Keratinocyte (primary cell): ENCODE data around the gene YTHDF1. TPM values are rescaled to one million over a fixed set of nuclear protein-coding genes. Genes with fewer than 3 reads are reported as not detected.

ENCODE experiments used
- DNase-seq: peaks from one replicate; pipeline ENCODE4 v3.0.0-alpha.2; 2011; ENCODE audit warnings: low read depth, missing footprints, low spot score
- FAIRE-seq: peaks from 2 replicates; lab custom pipeline; 2011; peaks lifted over from hg19 to GRCh38; lab: Jason Lieb, UNC
- H2AFZ ChIP-seq: 2 replicates; pipeline ENCODE4 v1.6.0; 2012; ENCODE audit warnings: low read length, control low read depth, inconsistent platforms; ENCODE audit not compliant: control insufficient read depth
- H3K27ac ChIP-seq: 2 replicates; pipeline ENCODE4 v1.5.1; 2011; ENCODE audit warnings: low read length; ENCODE audit not compliant: control insufficient read depth, insufficient read depth
- H3K27me3 ChIP-seq: 3 replicates; pipeline ENCODE4 v1.6.0; 2011; ENCODE audit warnings: low read length; ENCODE audit not compliant: control insufficient read depth, insufficient read depth; ENCODE audit errors: extremely low read depth
- H3K36me3 ChIP-seq, 2 experiments: 2 replicates in 1 of 2; 3 replicates in 1 of 2; pipeline ENCODE4 v1.5.1; 2011; ENCODE audit warnings: low read length in 2 of 2, mild to moderate bottlenecking in 1 of 2; ENCODE audit not compliant: control insufficient read depth in 2 of 2, insufficient read depth in 2 of 2; ENCODE audit errors: extremely low read depth in 1 of 2
- H3K4me1 ChIP-seq: 3 replicates; pipeline ENCODE4 v1.5.1; 2011; ENCODE audit warnings: low read length; ENCODE audit not compliant: control insufficient read depth, insufficient read depth; ENCODE audit errors: extremely low read depth
- H3K4me2 ChIP-seq: 3 replicates; pipeline ENCODE4 v1.6.0; 2011; ENCODE audit warnings: low read depth, low read length; ENCODE audit not compliant: control insufficient read depth, insufficient read depth; ENCODE audit errors: extremely low read depth
- H3K4me3 ChIP-seq, 3 experiments: fragments of 200-600 bp in 1 of 3; sonication (generic) in 1 of 3; 2 replicates in 2 of 3; 3 replicates in 1 of 3; pipeline ENCODE4 v1.5.1; 2011 to 2016; ENCODE audit warnings: low read length in 3 of 3, mild to moderate bottlenecking in 3 of 3, control low read depth in 2 of 3, inconsistent platforms in 1 of 3, low read depth in 1 of 3, mixed read lengths in 1 of 3, mixed run types in 1 of 3, moderate library complexity in 1 of 3; ENCODE audit not compliant: control insufficient read depth in 2 of 3, insufficient read depth in 2 of 3; ENCODE audit errors: extremely low read depth in 1 of 3
- H3K79me2 ChIP-seq: 2 replicates; pipeline ENCODE4 v1.6.0; 2012; ENCODE audit warnings: low read length; ENCODE audit not compliant: control insufficient read depth, insufficient read depth
- H3K9ac ChIP-seq: 3 replicates; pipeline ENCODE4 v1.6.0; 2011; ENCODE audit warnings: low read length; ENCODE audit not compliant: control insufficient read depth, insufficient read depth; ENCODE audit errors: extremely low read depth
- H3K9me1 ChIP-seq: 3 replicates; pipeline ENCODE4 v1.6.0; 2011; ENCODE audit warnings: low read length; ENCODE audit not compliant: control insufficient read depth, insufficient read depth; ENCODE audit errors: extremely low read depth
- H3K9me3 ChIP-seq: 2 replicates; pipeline ENCODE4 v1.5.1; 2012; ENCODE audit warnings: low read depth, low read length; ENCODE audit not compliant: control insufficient read depth
- H4K20me1 ChIP-seq: 3 replicates; pipeline ENCODE4 v1.6.0; 2011; ENCODE audit warnings: low read length; ENCODE audit not compliant: control insufficient read depth, insufficient read depth; ENCODE audit errors: extremely low read depth
- EZH2 ChIP-seq: IDR thresholded peaks from one replicate; pipeline ENCODE4 v1.6.1; 2012; ENCODE audit warnings: inconsistent platforms, mild to moderate bottlenecking, low read length, moderate library complexity
- dilution Hi-C: fragments of 300-500 bp; cut with MboI; formaldehyde crosslinking; loops from one replicate; pipeline ENCODE4 v1.7.0; 2020; ENCODE audit warnings: low sequenced_read_pairs; ENCODE audit not compliant: extremely low pct_ligation_motif_present
- polyA plus RNA-seq, 5 experiments: library from polyadenylated mRNA; depleted of rRNA in 3 of 5; stranded (reverse) in 3 of 5; stranded (forward) in 1 of 5; unstranded in 1 of 5; fragments of >200 nt; gene quantifications; 1 replicate in 1 of 5; 2 replicates in 3 of 5; 3 replicates in 1 of 5; pipeline versions ENCODE4 v1.2.1 to v1.2.3, GENCODE V29; 2011 to 2012; ENCODE audit warnings: missing spikeins in 2 of 5, low read depth in 1 of 5, low replicate concordance in 1 of 5
- TF ChIP-seq, protein P1 (sequence below), 3 experiments: IDR thresholded peaks in 1 of 3; conservative IDR thresholded peaks in 1 of 3; optimal IDR thresholded peaks in 1 of 3; 2 replicates in 2 of 3; 3 replicates in 1 of 3; pipeline versions ENCODE3 to v1.5.1; 2011; ENCODE audit warnings: low read length in 3 of 3, mild to moderate bottlenecking in 3 of 3, moderate library complexity in 2 of 3, control low read depth in 1 of 3, inconsistent platforms in 1 of 3; ENCODE audit not compliant: insufficient read depth in 2 of 3; ENCODE audit errors: extremely low read depth in 1 of 3

The YTHDF1 gene
- polyA plus RNA-seq, 1 donor (not counting 4 experiments of a cell fraction or from before 2014, with no cell fraction given) = 26.4 TPM

DNA sequence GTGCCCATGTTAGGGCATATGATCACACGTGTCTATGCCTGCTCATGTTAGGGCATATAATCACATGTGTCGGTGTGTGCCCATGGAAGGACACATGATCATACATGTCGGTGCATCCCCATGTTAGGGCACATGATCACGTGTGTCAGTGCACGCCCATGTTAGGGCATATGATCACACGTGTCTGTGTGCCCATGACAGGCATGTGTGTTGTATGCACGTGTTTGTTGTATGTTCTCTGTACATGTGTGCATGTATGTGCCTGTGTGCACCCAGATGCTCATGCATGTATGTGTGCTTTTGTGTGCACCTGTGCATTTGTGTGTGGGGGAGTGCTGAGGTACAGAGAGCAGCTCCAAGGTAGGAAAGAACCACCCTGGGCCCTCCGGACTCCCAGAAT, 29.8 kb downstream of the YTHDF1 start:
- TF ChIP-seq, protein P1, sequence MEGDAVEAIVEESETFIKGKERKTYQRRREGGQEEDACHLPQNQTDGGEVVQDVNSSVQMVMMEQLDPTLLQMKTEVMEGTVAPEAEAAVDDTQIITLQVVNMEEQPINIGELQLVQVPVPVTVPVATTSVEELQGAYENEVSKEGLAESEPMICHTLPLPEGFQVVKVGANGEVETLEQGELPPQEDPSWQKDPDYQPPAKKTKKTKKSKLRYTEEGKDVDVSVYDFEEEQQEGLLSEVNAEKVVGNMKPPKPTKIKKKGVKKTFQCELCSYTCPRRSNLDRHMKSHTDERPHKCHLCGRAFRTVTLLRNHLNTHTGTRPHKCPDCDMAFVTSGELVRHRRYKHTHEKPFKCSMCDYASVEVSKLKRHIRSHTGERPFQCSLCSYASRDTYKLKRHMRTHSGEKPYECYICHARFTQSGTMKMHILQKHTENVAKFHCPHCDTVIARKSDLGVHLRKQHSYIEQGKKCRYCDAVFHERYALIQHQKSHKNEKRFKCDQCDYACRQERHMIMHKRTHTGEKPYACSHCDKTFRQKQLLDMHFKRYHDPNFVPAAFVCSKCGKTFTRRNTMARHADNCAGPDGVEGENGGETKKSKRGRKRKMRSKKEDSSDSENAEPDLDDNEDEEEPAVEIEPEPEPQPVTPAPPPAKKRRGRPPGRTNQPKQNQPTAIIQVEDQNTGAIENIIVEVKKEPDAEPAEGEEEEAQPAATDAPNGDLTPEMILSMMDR (optimal IDR thresholded peaks at IDR 0.05 in 1 of 3, IDR thresholded peaks at IDR 0.05 in 1 of 3, conservative IDR thresholded peaks at IDR 0.05 in 1 of 3; ENCODE audit: extremely low read depth in 1 of 3, insufficient read depth in 2 of 3, low read length in 3 of 3) = no peak
- peaks cover 3% of the 10 kb centered on the region for H3K9me3 ChIP-seq
- DNase-seq = no peak
- no peaks in the 10 kb centered on the region for H3K79me2 ChIP-seq
- no peaks in the 10 kb centered on the region for H3K9me1 ChIP-seq
- H2AFZ ChIP-seq = no peak overlapping the region
- no peaks in the 10 kb centered on the region for H3K36me3 ChIP-seq
- H3K4me1 ChIP-seq = peaks cover under 1% of the 10 kb centered on the region
- H3K27me3 ChIP-seq = peaks cover 3% of the 10 kb centered on the region
- H3K9ac ChIP-seq = no peak overlapping the region
- no peak overlapping the region for H3K27ac ChIP-seq
- no peak overlapping the region for H3K4me2 ChIP-seq
- no peak for FAIRE-seq
- peaks cover 7% of the 10 kb centered on the region for H4K20me1 ChIP-seq
- H3K4me3 ChIP-seq = no peak overlapping the region
- dilution Hi-C loops = no loop called here

DNA sequence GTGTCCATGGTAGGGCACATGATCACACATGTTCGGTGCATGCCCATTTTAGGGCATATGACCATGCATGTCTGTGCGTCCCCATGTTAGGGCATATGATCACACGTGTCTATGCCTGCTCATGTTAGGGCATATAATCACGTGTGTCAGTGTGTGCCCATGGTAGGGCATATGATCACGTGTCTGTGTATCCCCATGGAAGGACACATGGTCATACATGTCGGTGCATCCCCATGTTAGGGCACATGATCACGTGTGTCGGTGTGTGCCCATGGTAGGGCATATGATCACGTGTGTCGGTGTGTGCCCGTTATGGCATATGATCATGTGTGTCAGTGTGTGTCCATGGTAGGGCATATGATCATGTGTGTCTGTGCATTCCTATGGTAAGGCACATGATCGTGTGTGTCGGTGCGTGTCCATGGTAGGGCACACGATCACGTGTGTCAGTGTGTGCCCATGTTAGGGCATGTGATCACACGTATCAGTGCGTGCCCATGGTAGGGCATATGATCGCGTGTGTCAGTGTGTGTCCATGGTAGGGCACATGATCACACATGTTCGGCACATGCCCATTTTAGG, 30.6 kb downstream of the YTHDF1 start:
- Histone ChIP-seq H3K4me1 (no peaks in the 10 kb centered on the region), H4K20me1 (peaks cover 7% of the 10 kb centered on the region), H3K36me3 (no peaks in the 10 kb centered on the region), H3K4me3 (no peak overlapping the region), H3K9me1 (no peaks in the 10 kb centered on the region), H2AFZ (no peak overlapping the region), H3K4me2 (no peak overlapping the region), H3K9ac (no peak overlapping the region), H3K27me3 (peaks cover 9% of the 10 kb centered on the region), H3K9me3 (peaks cover 3% of the 10 kb centered on the region), H3K27ac (no peak overlapping the region), H3K79me2 (no peaks in the 10 kb centered on the region)
- DNase-seq = no peak
- dilution Hi-C loops = no loop called here
- TF ChIP-seq, protein P1 (optimal IDR thresholded peaks at IDR 0.05 in 1 of 3, IDR thresholded peaks at IDR 0.05 in 1 of 3, conservative IDR thresholded peaks at IDR 0.05 in 1 of 3; ENCODE audit: extremely low read depth in 1 of 3, insufficient read depth in 2 of 3, low read length in 3 of 3) = no peak
- no peak for TF ChIP-seq EZH2
- no peak for FAIRE-seq
